ENCODE data around the gene CPNE5. TPM values are rescaled to one million over a fixed set of nuclear protein-coding genes. Genes with fewer than 3 reads are reported as not detected.

CPNE5 gene
- total and polyA plus RNA-seq, 3 donors from 2014 or later, result 44.2 to 137 (median 97.8) TPM

GRCh38 chr6:36777801-36778200 is 61.4 kb downstream of the CPNE5 start:
- H3K36me3 ChIP-seq (ENCODE audit: low read depth, missing control alignments), result no peaks in the 10 kb centered on the region
- WGBS, 2 donors, result 62 to 72% methylated on average over 5 of the region's 5 CpGs
- peaks cover 5% of the 10 kb centered on the region for H3K4me1 ChIP-seq
- DNase-seq, result no peak
- intact Hi-C loops (cut with DNase I; ENCODE audit: low total_unique reads), result no loop called here
- no peaks in the 10 kb centered on the region for H3K9me3 ChIP-seq
- TF ChIP-seq POLR2A (IDR thresholded peaks at IDR 0.05), result no peak
- TF ChIP-seq, protein P1, sequence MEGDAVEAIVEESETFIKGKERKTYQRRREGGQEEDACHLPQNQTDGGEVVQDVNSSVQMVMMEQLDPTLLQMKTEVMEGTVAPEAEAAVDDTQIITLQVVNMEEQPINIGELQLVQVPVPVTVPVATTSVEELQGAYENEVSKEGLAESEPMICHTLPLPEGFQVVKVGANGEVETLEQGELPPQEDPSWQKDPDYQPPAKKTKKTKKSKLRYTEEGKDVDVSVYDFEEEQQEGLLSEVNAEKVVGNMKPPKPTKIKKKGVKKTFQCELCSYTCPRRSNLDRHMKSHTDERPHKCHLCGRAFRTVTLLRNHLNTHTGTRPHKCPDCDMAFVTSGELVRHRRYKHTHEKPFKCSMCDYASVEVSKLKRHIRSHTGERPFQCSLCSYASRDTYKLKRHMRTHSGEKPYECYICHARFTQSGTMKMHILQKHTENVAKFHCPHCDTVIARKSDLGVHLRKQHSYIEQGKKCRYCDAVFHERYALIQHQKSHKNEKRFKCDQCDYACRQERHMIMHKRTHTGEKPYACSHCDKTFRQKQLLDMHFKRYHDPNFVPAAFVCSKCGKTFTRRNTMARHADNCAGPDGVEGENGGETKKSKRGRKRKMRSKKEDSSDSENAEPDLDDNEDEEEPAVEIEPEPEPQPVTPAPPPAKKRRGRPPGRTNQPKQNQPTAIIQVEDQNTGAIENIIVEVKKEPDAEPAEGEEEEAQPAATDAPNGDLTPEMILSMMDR (IDR thresholded peaks at IDR 0.05), result no peak
- no peak overlapping the region for H3K4me3 ChIP-seq
- H3K27me3 ChIP-seq, result no peaks in the 10 kb centered on the region
- H3K27ac ChIP-seq, result no peak overlapping the region

DNA sequence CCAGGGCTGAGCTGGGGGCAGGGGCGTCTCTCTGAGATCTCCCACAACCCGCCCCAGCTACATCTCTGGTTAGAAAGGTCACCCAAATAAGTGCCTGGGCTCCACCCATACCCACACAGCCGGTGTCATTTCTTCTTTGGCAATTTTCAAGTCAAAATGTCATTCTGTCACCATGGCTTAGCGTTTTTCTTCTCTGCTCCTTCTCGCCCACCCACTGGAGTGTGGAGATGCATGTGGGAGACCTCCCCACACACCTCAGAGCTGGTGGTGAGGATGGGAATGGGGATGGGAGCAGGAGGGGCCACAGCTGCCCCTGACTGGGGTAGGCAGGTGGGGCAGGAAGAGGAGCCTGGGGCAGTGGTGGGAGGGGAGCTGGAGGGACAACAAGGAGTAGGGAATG is 63.1 kb downstream of the CPNE5 start:
- H3K4me3 ChIP-seq, result no peak overlapping the region
- intact Hi-C loops (cut with DNase I; ENCODE audit: low total_unique reads), result no loop called here

DNA sequence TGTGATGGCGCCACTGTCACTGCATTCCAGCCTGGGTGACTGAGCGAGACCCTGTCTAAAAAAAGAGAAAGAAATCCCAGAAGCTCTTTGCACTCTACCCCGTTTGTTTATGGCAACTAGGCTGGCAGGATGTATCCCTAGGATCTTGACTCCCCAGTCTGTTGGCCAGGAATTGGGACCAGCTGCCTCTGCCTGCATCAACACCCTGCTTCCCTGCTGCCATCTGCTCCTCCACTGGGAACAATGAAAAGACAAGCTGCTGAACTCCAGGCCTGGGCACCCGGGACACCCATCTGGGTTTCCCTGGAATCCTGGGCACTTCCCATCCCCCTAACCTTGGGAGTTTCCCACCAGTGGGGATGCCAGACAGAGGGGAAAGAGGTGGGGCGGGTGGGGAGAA is 64.9 kb downstream of the CPNE5 start:
- Histone ChIP-seq H3K4me1 (no peaks in the 10 kb centered on the region), H3K9me3 (no peaks in the 10 kb centered on the region), H3K4me3 (no peak overlapping the region), H3K36me3 (ENCODE audit: low read depth, missing control alignments) (no peaks in the 10 kb centered on the region), H3K27ac (no peak overlapping the region), H3K27me3 (no peaks in the 10 kb centered on the region)
- intact Hi-C loops (cut with DNase I; ENCODE audit: low total_unique reads), result no loop called here
- TF ChIP-seq, protein P1 (IDR thresholded peaks at IDR 0.05), result no peak
- TF ChIP-seq POLR2A (IDR thresholded peaks at IDR 0.05), result no peak
- WGBS, 2 donors, result 94 to 95% methylated on average over 5 of the region's 5 CpGs
- no peak for DNase-seq

More for the DNA sequence above, 63.1 kb downstream of the CPNE5 start:
- H3K36me3 ChIP-seq (ENCODE audit: low read depth, missing control alignments), result no peaks in the 10 kb centered on the region
- H3K9me3 ChIP-seq, result no peaks in the 10 kb centered on the region
- DNase-seq, result no peak
- TF ChIP-seq, protein P1 (IDR thresholded peaks at IDR 0.05), result no peak
- no peak for TF ChIP-seq POLR2A (IDR thresholded peaks at IDR 0.05)
- H3K27me3 ChIP-seq, result no peaks in the 10 kb centered on the region
- H3K27ac ChIP-seq, result no peak overlapping the region
- H3K4me1 ChIP-seq, result no peaks in the 10 kb centered on the region
- WGBS, 2 donors, result 81 to 91% methylated on average over 5 of the region's 5 CpGs

- DNase-seq, result no peak
- intact Hi-C loops (cut with DNase I; ENCODE audit: low total_unique reads), result no loop called here
- TF ChIP-seq POLR2A (IDR thresholded peaks at IDR 0.05), result no peak
- TF ChIP-seq, protein P1 (IDR thresholded peaks at IDR 0.05), result no peak
These were observed 66.8 kb downstream of the CPNE5 start for GRCh38 chr6:36772397-36772796.

GRCh38 chr6:36771145-36771544 is 68.1 kb downstream of the CPNE5 start:
- 100% methylated on average over 2 of the region's 2 CpGs for WGBS, 2 donors
- DNase-seq, result no peak
- Histone ChIP-seq H3K36me3 (ENCODE audit: low read depth, missing control alignments) (no peaks in the 10 kb centered on the region), H3K4me1 (peaks cover 1% of the 10 kb centered on the region), H3K27me3 (no peaks in the 10 kb centered on the region), H3K27ac (no peak overlapping the region), H3K9me3 (no peaks in the 10 kb centered on the region), H3K4me3 (no peak overlapping the region)
- intact Hi-C loops (cut with DNase I; ENCODE audit: low total_unique reads), result no loop called here
- TF ChIP-seq, protein P1 (IDR thresholded peaks at IDR 0.05), result no peak
- TF ChIP-seq POLR2A (IDR thresholded peaks at IDR 0.05), result no peak

More at GRCh38 chr6:36772397-36772796, 66.8 kb downstream of the CPNE5 start:
- Histone ChIP-seq H3K27me3 (no peaks in the 10 kb centered on the region), H3K4me1 (no peaks in the 10 kb centered on the region), H3K36me3 (ENCODE audit: low read depth, missing control alignments) (no peaks in the 10 kb centered on the region), H3K9me3 (no peaks in the 10 kb centered on the region), H3K27ac (no peak overlapping the region), H3K4me3 (no peak overlapping the region)
- WGBS, 2 donors, result 94 to 99% methylated on average over 8 of the region's 8 CpGs
